SK-N-SH (cell line): ENCODE results near the gene CCDC102B. TPM values are rescaled to one million over a fixed set of nuclear protein-coding genes. Genes with fewer than 3 reads are reported as not detected.

ENCODE experiments used
- CTCF ChIA-PET: fragments of 300-600, 350-600 bp; formaldehyde crosslinking; extraction: SDS; loops from one replicate; lab custom pipeline; 2021; lab: Yijun Ruan, JAX
- POLR2A ChIA-PET: fragments of 350-600 bp; sonication (Branson Sonifier 250); formaldehyde crosslinking; extraction: SDS; loops from one replicate; lab custom pipeline; 2020; ENCODE audit warnings: antibody characterized with exemption, inconsistent platforms; lab: Yijun Ruan, JAX
- DNase-seq: peaks from one replicate; pipeline ENCODE4 v3.0.0; 2012
- H2AFZ ChIP-seq: fragments of 200-600 bp; sonication (generic); 2 replicates; pipeline ENCODE4 v1.8.1; 2016; ENCODE audit warnings: antibody characterized with exemption, mild to moderate bottlenecking, low read depth
- H3F3A ChIP-seq: fragments of 200-600 bp; sonication (generic); replicated peaks from 2 replicates; pipeline ENCODE3; 2016; ENCODE audit warnings: antibody characterized with exemption, mild to moderate bottlenecking; ENCODE audit not compliant: insufficient read depth
- H3K27ac ChIP-seq, 2 experiments: fragments of 200-500 bp in 1 of 2; fragments of 200-600 bp in 1 of 2; sonication (Bioruptor generic) in 1 of 2; sonication (generic), shearing (Covaris generic) in 1 of 2; 2 replicates each; pipeline versions ENCODE4 v1.5.1 to v1.6.1; 2014 to 2016; ENCODE audit warnings: low read depth in 2 of 2, inconsistent platforms in 1 of 2, low read length in 1 of 2, mild to moderate bottlenecking in 1 of 2, mixed read lengths in 1 of 2
- H3K27me3 ChIP-seq: fragments of 200-600 bp; sonication (generic), shearing (Covaris generic); 2 replicates; pipeline ENCODE4 v1.6.1; 2016; ENCODE audit warnings: mixed run types; ENCODE audit not compliant: insufficient read depth
- H3K36me3 ChIP-seq, 2 experiments: fragments of 200-500 bp in 1 of 2; fragments of 200-600 bp in 1 of 2; sonication (Bioruptor generic) in 1 of 2; sonication (generic) in 1 of 2; replicated peaks in 1 of 2; 2 replicates each; pipeline versions ENCODE3 to v1.5.1; 2014 to 2016; ENCODE audit warnings: low read length in 1 of 2, mild to moderate bottlenecking in 1 of 2; ENCODE audit not compliant: insufficient read depth in 2 of 2, control insufficient read depth in 1 of 2
- H3K4me1 ChIP-seq, 2 experiments: fragments of 200-500 bp in 1 of 2; fragments of 200-600 bp in 1 of 2; sonication (Bioruptor generic) in 1 of 2; sonication (generic), shearing (Covaris generic) in 1 of 2; 2 replicates each; pipeline versions ENCODE4 v1.5.1 to v1.6.1; 2014 to 2016; ENCODE audit warnings: low read depth in 1 of 2, low read length in 1 of 2, mixed run types in 1 of 2; ENCODE audit not compliant: insufficient read depth in 2 of 2, control insufficient read depth in 1 of 2
- H3K4me2 ChIP-seq: fragments of 200-600 bp; sonication (generic), shearing (Covaris generic); 2 replicates; pipeline ENCODE4 v1.6.1; 2017; ENCODE audit warnings: mixed run types
- H3K4me3 ChIP-seq, 2 experiments: fragments of 200-500 bp in 1 of 2; fragments of 200-600 bp in 1 of 2; sonication (Bioruptor generic) in 1 of 2; sonication (generic), shearing (Covaris generic) in 1 of 2; 2 replicates each; pipeline versions ENCODE4 v1.5.1 to v1.8.1; 2014 to 2016; ENCODE audit warnings: low read depth in 2 of 2, inconsistent platforms in 1 of 2, low read length in 1 of 2, mild to moderate bottlenecking in 1 of 2, mixed read lengths in 1 of 2, moderate library complexity in 1 of 2
- H3K79me2 ChIP-seq: fragments of 200-600 bp; sonication (generic); 2 replicates; pipeline ENCODE4 v1.8.1; 2017; ENCODE audit warnings: mild to moderate bottlenecking; ENCODE audit not compliant: insufficient read depth
- H3K9ac ChIP-seq: fragments of 200-600 bp; sonication (generic); 2 replicates; pipeline ENCODE4 v1.6.1; 2017; ENCODE audit warnings: mixed run types
- H3K9me2 ChIP-seq: fragments of 200-600 bp; sonication (generic); 2 replicates; pipeline ENCODE4 v1.6.1; 2017; ENCODE audit warnings: mixed run types
- H3K9me3 ChIP-seq: fragments of 200-600 bp; sonication (generic); 2 replicates; pipeline ENCODE4 v1.6.1; 2017; ENCODE audit warnings: mixed run types, mild to moderate bottlenecking, moderate library complexity
- H4K20me1 ChIP-seq: fragments of 200-600 bp; sonication (generic); 2 replicates; pipeline ENCODE4 v1.6.1; 2017; ENCODE audit warnings: mild to moderate bottlenecking, mixed run types; ENCODE audit not compliant: insufficient read depth
- CHD2 ChIP-seq: fragments of 150-350 bp; IDR thresholded peaks from 2 replicates; pipeline ENCODE4 v1.6.1; 2018; ENCODE audit warnings: low read length; ENCODE audit not compliant: partially characterized antibody
- ELF1 ChIP-seq: IDR thresholded peaks from 2 replicates; pipeline ENCODE4 v1.4.0; 2012
- FOSL2 ChIP-seq: IDR thresholded peaks from 2 replicates; pipeline ENCODE4 v1.4.0; 2012; ENCODE audit warnings: low read depth, mild to moderate bottlenecking, moderate library complexity, borderline replicate concordance
- FOXJ3 ChIP-seq: sonication (generic); formaldehyde crosslinking; IDR thresholded peaks from 2 replicates; pipeline ENCODE4 v1.5.1; 2020; ENCODE audit warnings: mild to moderate bottlenecking, missing genetic modification reagents
- FOXM1 ChIP-seq: IDR thresholded peaks from 2 replicates; pipeline ENCODE4 v1.4.0; 2012; ENCODE audit warnings: low read depth, mild to moderate bottlenecking
- GATA2 ChIP-seq: sonication (generic); formaldehyde crosslinking; IDR thresholded peaks from 2 replicates; pipeline ENCODE4 v1.5.0; 2020; ENCODE audit warnings: mild to moderate bottlenecking, missing genetic modification reagents
- IRF3 ChIP-seq: fragments of 150-350 bp; IDR thresholded peaks from 2 replicates; pipeline ENCODE4 v1.6.1; 2016; ENCODE audit warnings: mild to moderate bottlenecking, low read depth, low read length
- JUND ChIP-seq: IDR thresholded peaks from 2 replicates; pipeline ENCODE4 v1.4.0; 2012
- POLR2AphosphoS5 ChIP-seq: IDR thresholded peaks from 2 replicates; pipeline ENCODE4 v1.6.1; 2012; ENCODE audit warnings: low read depth, low read length
- RAD21 ChIP-seq: IDR thresholded peaks from 2 replicates; pipeline ENCODE4 v1.6.1; 2012; ENCODE audit warnings: mild to moderate bottlenecking, low read length
- RCOR1 ChIP-seq: fragments of 150-350 bp; IDR thresholded peaks from 2 replicates; pipeline ENCODE4 v1.6.1; 2017; ENCODE audit warnings: antibody characterized with exemption, low read length
- SIN3A ChIP-seq: IDR thresholded peaks from 2 replicates; pipeline ENCODE4 v1.6.1; 2012; ENCODE audit warnings: low read depth, mild to moderate bottlenecking, low read length, moderate library complexity, borderline replicate concordance
- SMC3 ChIP-seq: IDR thresholded peaks from 2 replicates; pipeline ENCODE4 v1.6.1; 2012; ENCODE audit warnings: low read depth, low read length, improper control_type of control experiment
- TAF1 ChIP-seq: IDR thresholded peaks from 2 replicates; pipeline ENCODE4 v1.6.1; 2012; ENCODE audit warnings: low read depth, mild to moderate bottlenecking, low read length, moderate library complexity, borderline replicate concordance
- TEAD4 ChIP-seq: IDR thresholded peaks from 2 replicates; pipeline ENCODE4 v1.4.0; 2012; ENCODE audit warnings: mild to moderate bottlenecking, borderline replicate concordance; ENCODE audit not compliant: insufficient read depth
- USF1 ChIP-seq: IDR thresholded peaks from 2 replicates; pipeline ENCODE4 v1.4.0; 2012; ENCODE audit warnings: low read depth, borderline replicate concordance
- YY1 ChIP-seq: IDR thresholded peaks from 2 replicates; pipeline ENCODE4 v1.4.0; 2012; ENCODE audit warnings: low read depth, mild to moderate bottlenecking
- WGBS: methylation state at CpG from one replicate; pipeline ENCODE4 v1.1.6; 2017; ENCODE audit warnings: low lambda C conversion rate; 5-methylcytosine and 5-hydroxymethylcytosine counted together
- polyA plus RNA-seq, 3 experiments: library from polyadenylated mRNA; depleted of rRNA; stranded (reverse); fragments of >200 nt; gene quantifications; 2 replicates each; pipeline ENCODE4 v1.2.3, GENCODE V29; 2012
- TF ChIP-seq, protein P1 (sequence below): IDR thresholded peaks from 2 replicates; pipeline ENCODE4 v1.4.0; 2012; ENCODE audit warnings: low read depth, borderline replicate concordance
- TF ChIP-seq, protein P2 (sequence below): fragments of 200-600 bp; sonication (generic); IDR thresholded peaks from 2 replicates; pipeline ENCODE4 v1.6.1; 2017; ENCODE audit warnings: antibody characterized with exemption, mild to moderate bottlenecking, moderate library complexity
- TF ChIP-seq, protein P3 (sequence below): fragments of 150-350 bp; IDR thresholded peaks from 2 replicates; pipeline ENCODE4 v1.6.1; 2017; ENCODE audit warnings: antibody characterized with exemption, low read length, low read depth, borderline replicate concordance

The CCDC102B gene
- polyA plus RNA-seq, 1 of the 3 experiments (the other 2 are of a cell fraction): 2.0 TPM

GRCh38 chr18:69081846-69082245 is 284.0 kb downstream of the CCDC102B start:
- Histone ChIP-seq H3K9ac (no peak overlapping the region), H3K27ac (no peak overlapping the region), H3K79me2 (no peaks in the 10 kb centered on the region), H3K36me3 (no peaks in the 10 kb centered on the region), H3K9me3 (no peaks in the 10 kb centered on the region), H2AFZ (no peak overlapping the region), H3K4me1 (no peaks in the 10 kb centered on the region), H3K9me2 (no peaks in the 10 kb centered on the region), H4K20me1 (no peaks in the 10 kb centered on the region), H3K4me2 (no peak overlapping the region), H3K4me3 (no peak overlapping the region), H3K27me3 (no peaks in the 10 kb centered on the region), H3F3A (no peaks in the 10 kb centered on the region)
- TF ChIP-seq FOXJ3 (no peak), RAD21 (no peak), SIN3A (no peak), TAF1 (no peak), YY1 (no peak), JUND (no peak), POLR2AphosphoS5 (no peak), USF1 (no peak), CHD2 (no peak), ELF1 (no peak)
- TF ChIP-seq, protein P1, sequence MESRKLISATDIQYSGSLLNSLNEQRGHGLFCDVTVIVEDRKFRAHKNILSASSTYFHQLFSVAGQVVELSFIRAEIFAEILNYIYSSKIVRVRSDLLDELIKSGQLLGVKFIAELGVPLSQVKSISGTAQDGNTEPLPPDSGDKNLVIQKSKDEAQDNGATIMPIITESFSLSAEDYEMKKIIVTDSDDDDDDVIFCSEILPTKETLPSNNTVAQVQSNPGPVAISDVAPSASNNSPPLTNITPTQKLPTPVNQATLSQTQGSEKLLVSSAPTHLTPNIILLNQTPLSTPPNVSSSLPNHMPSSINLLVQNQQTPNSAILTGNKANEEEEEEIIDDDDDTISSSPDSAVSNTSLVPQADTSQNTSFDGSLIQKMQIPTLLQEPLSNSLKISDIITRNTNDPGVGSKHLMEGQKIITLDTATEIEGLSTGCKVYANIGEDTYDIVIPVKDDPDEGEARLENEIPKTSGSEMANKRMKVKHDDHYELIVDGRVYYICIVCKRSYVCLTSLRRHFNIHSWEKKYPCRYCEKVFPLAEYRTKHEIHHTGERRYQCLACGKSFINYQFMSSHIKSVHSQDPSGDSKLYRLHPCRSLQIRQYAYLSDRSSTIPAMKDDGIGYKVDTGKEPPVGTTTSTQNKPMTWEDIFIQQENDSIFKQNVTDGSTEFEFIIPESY: no peak
- ChIA-PET POLR2A (no interaction called here), CTCF (no interaction called here)
- 75% methylated on average over 2 of the region's 2 CpGs for WGBS
- DNase-seq: no peak

DNA sequence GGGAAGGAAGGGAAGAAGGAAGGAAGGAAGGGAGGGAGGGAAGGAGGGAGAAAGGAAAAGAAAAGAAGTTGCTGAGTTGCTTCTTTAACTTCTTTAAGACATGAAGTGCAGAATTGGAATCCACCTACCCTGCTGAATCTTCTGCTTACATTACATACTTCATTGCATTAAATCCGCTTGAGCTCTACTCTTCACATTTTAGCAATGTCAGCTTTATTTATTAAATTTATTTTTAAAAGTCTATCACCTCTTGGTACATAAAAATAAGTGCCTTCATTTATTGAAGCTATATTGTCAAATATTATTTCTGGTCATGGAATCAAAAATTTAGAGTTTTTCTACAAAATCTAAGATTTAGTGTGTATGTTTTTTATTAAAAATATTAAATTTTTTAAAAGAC is 284.6 kb downstream of the CCDC102B start:
- no peaks in the 10 kb centered on the region for H3K27me3 ChIP-seq
- ChIA-PET POLR2A (no interaction called here), CTCF (no interaction called here)
- no peak overlapping the region for H3K27ac ChIP-seq
- H3K9me3 ChIP-seq: no peaks in the 10 kb centered on the region
- no peak overlapping the region for H2AFZ ChIP-seq
- H3K9ac ChIP-seq: no peak overlapping the region
- 70% methylated on average over 1 of the region's 1 CpG for WGBS
- no peaks in the 10 kb centered on the region for H3F3A ChIP-seq
- no peaks in the 10 kb centered on the region for H3K9me2 ChIP-seq
- H3K4me2 ChIP-seq: no peak overlapping the region
- no peak overlapping the region for H3K4me3 ChIP-seq
- no peaks in the 10 kb centered on the region for H3K79me2 ChIP-seq
- no peaks in the 10 kb centered on the region for H3K4me1 ChIP-seq
- no peak for DNase-seq
- H3K36me3 ChIP-seq: no peaks in the 10 kb centered on the region
- no peaks in the 10 kb centered on the region for H4K20me1 ChIP-seq
- TF ChIP-seq JUND (no peak), SIN3A (no peak), RCOR1 (no peak), GATA2 (CRISPR knock-in tag) (no peak), FOSL2 (no peak), TAF1 (no peak), IRF3 (no peak), FOXM1 (no peak), SMC3 (no peak), TEAD4 (no peak)
- TF ChIP-seq, protein P1: no peak
- TF ChIP-seq, protein P2, sequence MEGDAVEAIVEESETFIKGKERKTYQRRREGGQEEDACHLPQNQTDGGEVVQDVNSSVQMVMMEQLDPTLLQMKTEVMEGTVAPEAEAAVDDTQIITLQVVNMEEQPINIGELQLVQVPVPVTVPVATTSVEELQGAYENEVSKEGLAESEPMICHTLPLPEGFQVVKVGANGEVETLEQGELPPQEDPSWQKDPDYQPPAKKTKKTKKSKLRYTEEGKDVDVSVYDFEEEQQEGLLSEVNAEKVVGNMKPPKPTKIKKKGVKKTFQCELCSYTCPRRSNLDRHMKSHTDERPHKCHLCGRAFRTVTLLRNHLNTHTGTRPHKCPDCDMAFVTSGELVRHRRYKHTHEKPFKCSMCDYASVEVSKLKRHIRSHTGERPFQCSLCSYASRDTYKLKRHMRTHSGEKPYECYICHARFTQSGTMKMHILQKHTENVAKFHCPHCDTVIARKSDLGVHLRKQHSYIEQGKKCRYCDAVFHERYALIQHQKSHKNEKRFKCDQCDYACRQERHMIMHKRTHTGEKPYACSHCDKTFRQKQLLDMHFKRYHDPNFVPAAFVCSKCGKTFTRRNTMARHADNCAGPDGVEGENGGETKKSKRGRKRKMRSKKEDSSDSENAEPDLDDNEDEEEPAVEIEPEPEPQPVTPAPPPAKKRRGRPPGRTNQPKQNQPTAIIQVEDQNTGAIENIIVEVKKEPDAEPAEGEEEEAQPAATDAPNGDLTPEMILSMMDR: no peak
- TF ChIP-seq, protein P3, sequence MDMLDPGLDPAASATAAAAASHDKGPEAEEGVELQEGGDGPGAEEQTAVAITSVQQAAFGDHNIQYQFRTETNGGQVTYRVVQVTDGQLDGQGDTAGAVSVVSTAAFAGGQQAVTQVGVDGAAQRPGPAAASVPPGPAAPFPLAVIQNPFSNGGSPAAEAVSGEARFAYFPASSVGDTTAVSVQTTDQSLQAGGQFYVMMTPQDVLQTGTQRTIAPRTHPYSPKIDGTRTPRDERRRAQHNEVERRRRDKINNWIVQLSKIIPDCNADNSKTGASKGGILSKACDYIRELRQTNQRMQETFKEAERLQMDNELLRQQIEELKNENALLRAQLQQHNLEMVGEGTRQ: no peak
